Osteocyte (in vitro differentiated cells): ENCODE results near the gene PDE4D. TPM values are rescaled to one million over a fixed set of nuclear protein-coding genes. Genes with fewer than 3 reads are reported as not detected.

Experiments used
- DNase-seq: peaks from one replicate; pipeline ENCODE4 v3.0.0; 2021; ENCODE audit warnings: mixed read lengths; ENCODE audit not compliant: unreplicated experiment; ENCODE audit errors: extremely low spot score
- H3K27ac Mint-ChIP-seq: one replicate; pipeline ENCODE4 v1.8.0; 2021; ENCODE audit warnings: mild to moderate bottlenecking, mixed read lengths; ENCODE audit not compliant: unreplicated experiment
- H3K27me3 Mint-ChIP-seq: one replicate; pipeline ENCODE4 v1.8.0; 2021; ENCODE audit warnings: mixed read lengths; ENCODE audit not compliant: unreplicated experiment
- H3K36me3 Mint-ChIP-seq: one replicate; pipeline ENCODE4 v1.8.0; 2021; ENCODE audit warnings: mixed read lengths; ENCODE audit not compliant: unreplicated experiment
- H3K4me1 Mint-ChIP-seq: one replicate; pipeline ENCODE4 v1.8.0; 2021; ENCODE audit warnings: mixed read lengths; ENCODE audit not compliant: unreplicated experiment
- H3K4me3 Mint-ChIP-seq: one replicate; pipeline ENCODE4 v1.8.0; 2021; ENCODE audit warnings: mild to moderate bottlenecking, moderate library complexity, mixed read lengths; ENCODE audit not compliant: unreplicated experiment
- H3K9me3 Mint-ChIP-seq: one replicate; pipeline ENCODE4 v1.8.0; 2021; ENCODE audit warnings: mixed read lengths; ENCODE audit not compliant: unreplicated experiment
- CTCF ChIP-seq: fragments of 200-600 bp; sonication (generic); IDR thresholded peaks from 2 replicates; pipeline ENCODE4 v1.5.0; 2021; ENCODE audit warnings: antibody characterized with exemption, mild to moderate bottlenecking, moderate library complexity
- total RNA-seq: library from RNA; stranded (reverse); gene quantifications from 2 replicates; pipeline ENCODE4 v1.2.1, GENCODE V29; 2021

Gene PDE4D
- total RNA-seq, 1 donor from 2014 or later = 24.2 TPM

DNA sequence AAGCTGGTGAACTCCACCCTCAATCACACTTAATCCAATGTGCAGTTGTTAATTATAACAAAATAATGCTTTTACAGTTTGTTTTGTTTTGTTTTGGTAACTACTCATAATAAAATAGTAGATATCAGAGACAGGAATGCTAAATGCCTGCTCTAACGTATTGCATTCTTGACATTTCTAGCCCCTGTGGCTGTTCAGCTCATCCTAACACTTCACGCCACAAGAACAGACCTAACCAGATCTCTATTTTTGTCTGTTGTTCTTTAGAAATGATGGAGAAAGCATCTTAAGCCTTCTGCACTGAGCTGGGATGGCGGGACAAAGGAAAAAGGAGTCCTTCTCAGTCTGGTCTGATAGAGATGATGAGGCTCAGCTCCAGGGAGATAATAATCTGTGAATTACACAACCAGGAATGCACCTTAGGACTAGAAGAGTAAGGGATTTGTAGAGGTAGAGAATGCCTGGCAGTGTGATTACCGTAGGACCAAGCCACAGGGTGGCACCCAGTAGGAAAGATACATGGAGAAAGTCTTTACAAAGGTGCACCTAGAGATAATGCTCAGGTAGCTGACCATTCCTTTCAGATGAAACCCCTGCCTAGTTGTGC is 628.8 kb downstream of the PDE4D start:
- H3K27ac Mint-ChIP-seq = peak overlapping the region; percentile 27
- H3K4me3 Mint-ChIP-seq = no peak overlapping the region
- no peaks in the 10 kb centered on the region for H3K27me3 Mint-ChIP-seq
- no peaks in the 10 kb centered on the region for H3K36me3 Mint-ChIP-seq
- H3K4me1 Mint-ChIP-seq = peaks cover 40% of the 10 kb centered on the region
- TF ChIP-seq CTCF = no peak
- no peaks in the 10 kb centered on the region for H3K9me3 Mint-ChIP-seq
- no peak for DNase-seq

- no peak for DNase-seq
- no peaks in the 10 kb centered on the region for H3K9me3 Mint-ChIP-seq
- no peak for TF ChIP-seq CTCF
- H3K36me3 Mint-ChIP-seq = no peaks in the 10 kb centered on the region
- no peaks in the 10 kb centered on the region for H3K27me3 Mint-ChIP-seq
- no peak overlapping the region for H3K4me3 Mint-ChIP-seq
- no peak overlapping the region for H3K27ac Mint-ChIP-seq
- peaks cover 48% of the 10 kb centered on the region for H3K4me1 Mint-ChIP-seq
These were observed 629.5 kb downstream of the PDE4D start for GRCh38 chr5:59264013-59264412.

GRCh38 chr5:59261969-59262368 is 631.6 kb downstream of the PDE4D start:
- DNase-seq = no peak
- no peaks in the 10 kb centered on the region for H3K9me3 Mint-ChIP-seq
- no peaks in the 10 kb centered on the region for H3K27me3 Mint-ChIP-seq
- no peak overlapping the region for H3K27ac Mint-ChIP-seq
- no peak for TF ChIP-seq CTCF
- no peaks in the 10 kb centered on the region for H3K36me3 Mint-ChIP-seq
- H3K4me1 Mint-ChIP-seq = peaks cover 47% of the 10 kb centered on the region
- H3K4me3 Mint-ChIP-seq = no peak overlapping the region

DNA sequence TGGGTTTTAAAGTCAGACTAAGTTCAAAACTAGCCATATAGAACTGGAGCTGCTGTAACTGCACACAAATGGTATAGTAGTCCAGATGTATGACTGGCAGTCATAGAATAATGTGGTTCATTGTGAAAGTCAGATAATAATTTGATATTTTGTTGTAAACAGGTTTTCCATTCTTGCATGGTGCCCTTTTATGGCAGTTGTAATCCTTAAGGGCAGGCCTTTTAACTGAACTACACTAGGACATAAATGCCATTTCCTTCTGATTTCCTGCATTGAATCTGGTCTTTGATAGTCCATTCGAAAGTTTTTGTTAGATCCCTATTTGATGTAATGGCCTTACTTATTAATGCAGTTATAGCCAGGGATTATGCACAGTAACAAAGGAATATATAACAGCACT is 632.6 kb downstream of the PDE4D start:
- no peak for DNase-seq
- no peak overlapping the region for H3K27ac Mint-ChIP-seq
- TF ChIP-seq CTCF = no peak

DNA sequence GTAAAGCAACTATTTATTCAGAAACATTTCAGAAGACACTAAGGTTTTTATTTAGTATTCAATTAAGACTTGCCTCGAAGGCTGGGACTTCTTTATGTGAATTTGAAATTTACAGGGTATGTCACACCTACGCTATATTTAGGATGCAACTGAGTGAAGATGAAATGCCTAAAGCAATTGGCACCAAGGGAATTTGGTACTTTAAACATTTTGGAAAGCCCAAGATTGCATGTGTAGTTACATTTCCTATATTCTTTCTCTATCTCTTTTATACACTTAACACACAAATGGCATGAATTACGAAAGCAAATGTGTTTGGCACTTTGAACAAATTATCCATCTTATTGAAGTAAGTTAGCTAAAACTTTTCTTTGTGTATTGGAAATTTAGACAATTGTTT is 633.3 kb downstream of the PDE4D start:
- TF ChIP-seq CTCF = no peak
- DNase-seq = no peak
- Mint-ChIP-seq H3K36me3 (no peaks in the 10 kb centered on the region), H3K9me3 (no peaks in the 10 kb centered on the region), H3K27ac (peak overlapping the region; percentile 80), H3K27me3 (no peaks in the 10 kb centered on the region), H3K4me1 (peaks cover 42% of the 10 kb centered on the region), H3K4me3 (no peak overlapping the region)

More for the DNA sequence above, 632.6 kb downstream of the PDE4D start:
- Mint-ChIP-seq H3K4me1 (peaks cover 42% of the 10 kb centered on the region), H3K36me3 (no peaks in the 10 kb centered on the region), H3K4me3 (no peak overlapping the region), H3K27me3 (no peaks in the 10 kb centered on the region), H3K9me3 (no peaks in the 10 kb centered on the region)
